ENCODE results near the gene ZNF770. TPM values are rescaled to one million over a fixed set of nuclear protein-coding genes. Genes with fewer than 3 reads are reported as not detected.

Gene ZNF770
- total and polyA plus RNA-seq, 9 of the 15 experiments (the other 6 are each of a cell fraction or from before 2014, with no cell fraction given) = 3.4 to 50.8 (median 40.3) TPM

GRCh38 chr15:35019404-35020327 lies 31.6 kb upstream of the ZNF770 start:
- Histone ChIP-seq H3K4me3 (no peak overlapping the region; the same call in 1 of the 2 replicates), H2AFZ (ENCODE audit: low read depth, low read length) (peak overlapping the region; percentile 83), H3K4me2 (ENCODE audit: insufficient read depth, low read length) (peak overlapping the region; percentile 37; the same call in 1 of the 2 replicates)

More at GRCh38 chr15:35019404-35020327, 31.6 kb upstream of the ZNF770 start:
- H3K36me3 ChIP-seq (ENCODE audit: control insufficient read depth, insufficient read depth, low read length) = no peaks in the 10 kb centered on the region
- peak; percentile 32; the same call in 1 of the 3 replicates for ATAC-seq
- no peaks in the 10 kb centered on the region for H3K27me3 ChIP-seq (ENCODE audit: control insufficient read depth in 2 of 2, insufficient read depth in 2 of 2, low read length in 2 of 2)
- DNase-seq (ENCODE audit: extremely low read depth in 1 of 4, low spot score in 3 of 4) = peak in 1 of 4 experiments; percentile 43
- ChIA-PET POLR2A (interaction anchor here (0.9 to 1.4 kb wide), 3 partner anchors 30 to 69 kb away, joined by 3 to 5 read pairs (median 4); no protein-coding TSS in a partner anchor), CTCF (ENCODE audit: low intra/inter-chr PET ratio) (interaction anchor here (0.7 kb wide), 1 partner anchor 532 kb away, joined by 3 read pairs; no protein-coding TSS in a partner anchor)
- intact Hi-C loops (cut with micrococcal nuclease) = no loop called here
- 0 out of 2 replicates have a peak, but pooled peaks have one; percentile 1 for TF ChIP-seq EGR1 (conservative IDR thresholded peaks at IDR 0.05)
- TF ChIP-seq CREB3 (tag; conservative IDR thresholded peaks at IDR 0.05; ENCODE audit: low read depth) = no peak
- TF ChIP-seq TAF15 (IDR thresholded peaks at IDR 0.05; ENCODE audit: low read depth, low read length) = no peak
- TF ChIP-seq, protein P1, sequence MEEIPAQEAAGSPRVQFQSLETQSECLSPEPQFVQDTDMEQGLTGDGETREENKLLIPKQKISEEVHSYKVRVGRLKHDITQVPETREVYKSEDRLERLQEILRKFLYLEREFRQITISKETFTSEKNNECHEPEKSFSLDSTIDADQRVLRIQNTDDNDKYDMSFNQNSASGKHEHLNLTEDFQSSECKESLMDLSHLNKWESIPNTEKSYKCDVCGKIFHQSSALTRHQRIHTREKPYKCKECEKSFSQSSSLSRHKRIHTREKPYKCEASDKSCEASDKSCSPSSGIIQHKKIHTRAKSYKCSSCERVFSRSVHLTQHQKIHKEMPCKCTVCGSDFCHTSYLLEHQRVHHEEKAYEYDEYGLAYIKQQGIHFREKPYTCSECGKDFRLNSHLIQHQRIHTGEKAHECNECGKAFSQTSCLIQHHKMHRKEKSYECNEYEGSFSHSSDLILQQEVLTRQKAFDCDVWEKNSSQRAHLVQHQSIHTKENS (CRISPR knock-in tag; IDR thresholded peaks at IDR 0.05) = no peak
- TF ChIP-seq TCF15 (CRISPR knock-in tag; IDR thresholded peaks at IDR 0.05) = no peak
- TF ChIP-seq, protein P2, sequence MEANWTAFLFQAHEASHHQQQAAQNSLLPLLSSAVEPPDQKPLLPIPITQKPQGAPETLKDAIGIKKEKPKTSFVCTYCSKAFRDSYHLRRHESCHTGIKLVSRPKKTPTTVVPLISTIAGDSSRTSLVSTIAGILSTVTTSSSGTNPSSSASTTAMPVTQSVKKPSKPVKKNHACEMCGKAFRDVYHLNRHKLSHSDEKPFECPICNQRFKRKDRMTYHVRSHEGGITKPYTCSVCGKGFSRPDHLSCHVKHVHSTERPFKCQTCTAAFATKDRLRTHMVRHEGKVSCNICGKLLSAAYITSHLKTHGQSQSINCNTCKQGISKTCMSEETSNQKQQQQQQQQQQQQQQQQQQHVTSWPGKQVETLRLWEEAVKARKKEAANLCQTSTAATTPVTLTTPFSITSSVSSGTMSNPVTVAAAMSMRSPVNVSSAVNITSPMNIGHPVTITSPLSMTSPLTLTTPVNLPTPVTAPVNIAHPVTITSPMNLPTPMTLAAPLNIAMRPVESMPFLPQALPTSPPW (CRISPR knock-in tag; IDR thresholded peaks at IDR 0.05) = peak; percentile 73
- no peak for TF ChIP-seq SETDB1 (IDR thresholded peaks at IDR 0.05; ENCODE audit: low read length)
- TF ChIP-seq KDM1A (IDR thresholded peaks at IDR 0.05) = 0 out of 4 replicates have a peak, but pooled peaks of 1 of the 2 experiments have one; percentile 20
- TF ChIP-seq ZNF121 (CRISPR knock-in tag; conservative IDR thresholded peaks at IDR 0.05) = no peak
- TF ChIP-seq ZNF263 (CRISPR knock-in tag; IDR thresholded peaks at IDR 0.05; ENCODE audit: borderline replicate concordance) = peak; percentile 93
- no peaks in the 10 kb centered on the region for H3K9me1 ChIP-seq (ENCODE audit: control insufficient read depth, insufficient read depth, low read length)
- no peaks in the 10 kb centered on the region for H3K79me2 ChIP-seq (ENCODE audit: control insufficient read depth, insufficient read depth, low read length)
- no peak overlapping the region for H3K27ac ChIP-seq (ENCODE audit: extremely low read depth, low read depth, low read length)
- no TSS peak for BruUV-seq (replicated peaks)
- H3K9ac ChIP-seq (ENCODE audit: insufficient read depth in 1 of 2, low read depth in 2 of 2, low read length in 2 of 2) = no peak overlapping the region
- WGBS (ENCODE audit: insufficient coverage, low coverage, missing lambda C conversion rate) = 45% methylated on average over 6 of the region's 6 CpGs
- FAIRE-seq = no peak
- peaks cover 0 to 4% of the 10 kb centered on the region in 2 experiments; a peak in 2 of 5 replicates for H3K4me1 ChIP-seq (replicated peaks in 1 of 2; ENCODE audit: control insufficient read depth in 2 of 2, insufficient read depth in 2 of 2, low read length in 2 of 2)
- in situ Hi-C loops (cut with MboI) = no loop called here
- H3K9me3 ChIP-seq (replicated peaks; ENCODE audit: control insufficient read depth, insufficient read depth, low read depth, low read length) = no peaks in the 10 kb centered on the region
- H4K20me1 ChIP-seq (replicated peaks; ENCODE audit: control insufficient read depth, insufficient read depth, low read length) = no peaks in the 10 kb centered on the region

All from K562 (cell line).